Neural progenitor cell (in vitro differentiated cells): ENCODE measurements around the gene SUPT20H.

Experiments used
- EZH2 ChIP-seq: fragments of 200-600 bp; sonication (generic); IDR thresholded peaks from 2 replicates; pipeline ENCODE4 v1.6.1; 2017; ENCODE audit warnings: antibody characterized with exemption, mild to moderate bottlenecking, moderate library complexity
- EZH2phosphoT487 ChIP-seq: fragments of 200-600 bp; sonication (generic); IDR thresholded peaks from 2 replicates; pipeline ENCODE4 v1.6.1; 2017; ENCODE audit warnings: antibody characterized with exemption
- TF ChIP-seq, protein P1 (sequence below): fragments of 200-600 bp; sonication (generic); IDR thresholded peaks from 2 replicates; pipeline ENCODE4 v1.5.1; 2017; ENCODE audit warnings: antibody characterized with exemption, mild to moderate bottlenecking

DNA sequence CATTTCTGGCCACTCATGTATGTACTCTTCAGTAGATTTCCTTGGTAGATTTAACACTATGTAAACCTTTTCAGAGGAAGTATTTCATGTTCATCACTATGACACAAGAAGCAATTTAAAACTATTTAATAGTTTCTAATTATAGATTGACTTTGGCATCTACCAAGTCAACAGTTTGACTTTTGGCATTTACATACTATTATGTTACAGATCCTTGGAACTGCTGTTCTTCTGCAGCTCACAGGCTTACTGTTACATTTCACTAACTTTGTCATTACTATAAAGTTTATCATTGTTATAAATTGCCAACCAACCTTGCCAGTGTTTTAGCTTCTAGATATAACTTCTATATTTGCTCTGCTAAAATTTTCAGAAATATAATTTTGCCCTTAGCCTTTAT is 18.7 kb downstream of the SUPT20H start:
- TF ChIP-seq, protein P1, sequence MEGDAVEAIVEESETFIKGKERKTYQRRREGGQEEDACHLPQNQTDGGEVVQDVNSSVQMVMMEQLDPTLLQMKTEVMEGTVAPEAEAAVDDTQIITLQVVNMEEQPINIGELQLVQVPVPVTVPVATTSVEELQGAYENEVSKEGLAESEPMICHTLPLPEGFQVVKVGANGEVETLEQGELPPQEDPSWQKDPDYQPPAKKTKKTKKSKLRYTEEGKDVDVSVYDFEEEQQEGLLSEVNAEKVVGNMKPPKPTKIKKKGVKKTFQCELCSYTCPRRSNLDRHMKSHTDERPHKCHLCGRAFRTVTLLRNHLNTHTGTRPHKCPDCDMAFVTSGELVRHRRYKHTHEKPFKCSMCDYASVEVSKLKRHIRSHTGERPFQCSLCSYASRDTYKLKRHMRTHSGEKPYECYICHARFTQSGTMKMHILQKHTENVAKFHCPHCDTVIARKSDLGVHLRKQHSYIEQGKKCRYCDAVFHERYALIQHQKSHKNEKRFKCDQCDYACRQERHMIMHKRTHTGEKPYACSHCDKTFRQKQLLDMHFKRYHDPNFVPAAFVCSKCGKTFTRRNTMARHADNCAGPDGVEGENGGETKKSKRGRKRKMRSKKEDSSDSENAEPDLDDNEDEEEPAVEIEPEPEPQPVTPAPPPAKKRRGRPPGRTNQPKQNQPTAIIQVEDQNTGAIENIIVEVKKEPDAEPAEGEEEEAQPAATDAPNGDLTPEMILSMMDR: no peak
- TF ChIP-seq EZH2: no peak
- no peak for TF ChIP-seq EZH2phosphoT487
